K562 (cell line): Measurements from ENCODE around the gene HPX. TPM values are rescaled to one million over a fixed set of nuclear protein-coding genes. Genes with fewer than 3 reads are reported as not detected.
A peak's percentile ranks its signal among the peaks of the same experiment; 100 is the strongest.

Source experiments
- HOXB6 ChIP-seq: fragments of 250-450 bp; sonication (Bioruptor Pico); IDR thresholded peaks from 2 replicates; pipeline ENCODE4 v1.5.1; 2022; ENCODE audit warnings: mild to moderate bottlenecking, borderline replicate concordance
- MTA1 ChIP-seq: fragments of 450-650 bp; IDR thresholded peaks from 2 replicates; pipeline ENCODE4 v1.6.1; 2017; ENCODE audit warnings: borderline replicate concordance
- NFIC ChIP-seq: fragments of 450-650 bp; IDR thresholded peaks from 2 replicates; pipeline ENCODE4 v1.6.1; 2017; ENCODE audit warnings: mild to moderate bottlenecking, inconsistent platforms
- SRSF3 ChIP-seq: fragments of 200-400 bp; formaldehyde crosslinking; IDR thresholded peaks from 2 replicates; pipeline ENCODE4 v1.6.1; 2016; ENCODE audit warnings: mild to moderate bottlenecking, low read length, moderate library complexity; ENCODE audit not compliant: insufficient read depth
- ZKSCAN3 ChIP-seq: fragments of 250-450 bp; sonication (Bioruptor Pico); IDR thresholded peaks from 2 replicates; pipeline ENCODE4 v1.4.0; 2020
- ZNF436 ChIP-seq: fragments of 250-450, 450-650 bp; sonication (Bioruptor Pico); formaldehyde crosslinking; IDR thresholded peaks from 2 replicates; pipeline ENCODE4 v1.7.0; 2020; ENCODE audit warnings: mild to moderate bottlenecking
- polyA plus RNA-seq, 8 experiments: library from polyadenylated mRNA; depleted of rRNA in 4 of 8; stranded (reverse) in 5 of 8; unstranded in 3 of 8; fragments of >200 nt; fragmentation: Nextera tagmentation in 2 of 8; fragmentation: Illumina TruSeq in 1 of 8; extraction: Ambion mirVana in 2 of 8; extraction: Trizol in 1 of 8; gene quantifications; 2 replicates each; pipeline versions ENCODE4 v1.2.1 to v1.2.3, GENCODE V29; 2011 to 2014; ENCODE audit warnings: inconsistent platforms in 1 of 8, missing spikeins in 1 of 8
- total RNA-seq, 7 experiments: library from RNA; depleted of rRNA in 6 of 7; stranded (reverse); fragments of >200 nt in 6 of 7; fragmentation: Illumina TruSeq in 2 of 7; extraction: Trizol in 2 of 7; gene quantifications; 2 replicates each; pipeline versions ENCODE4 v1.2.1 to v1.2.3, GENCODE V29; 2011 to 2021; ENCODE audit warnings: low replicate concordance in 1 of 7
- TF ChIP-seq, protein P1 (sequence below), 2 experiments: fragments of 450-650 bp; formaldehyde crosslinking in 1 of 2; IDR thresholded peaks; 2 replicates each; pipeline versions ENCODE4 v1.4.0 to v1.6.1; 2014 to 2020; ENCODE audit warnings: mild to moderate bottlenecking in 2 of 2, borderline replicate concordance in 1 of 2, low read depth in 1 of 2
- TF ChIP-seq, protein P2 (sequence below), 2 experiments: fragments of 150-350 bp in 1 of 2; IDR thresholded peaks; 2 replicates each; pipeline ENCODE4 v1.6.1; 2012 to 2016; ENCODE audit warnings: low read depth in 2 of 2, low read length in 2 of 2, mild to moderate bottlenecking in 1 of 2, moderate library complexity in 1 of 2
- TF ChIP-seq, protein P3 (sequence below): sonication (generic); formaldehyde crosslinking; IDR thresholded peaks from 2 replicates; pipeline ENCODE4 v1.8.0; 2022; ENCODE audit warnings: missing genetic modification reagents, mild to moderate bottlenecking, moderate library complexity, borderline replicate concordance
- TF ChIP-seq, protein P4 (sequence below): fragments of 250-450 bp; sonication (Bioruptor Pico); IDR thresholded peaks from 2 replicates; pipeline ENCODE4 v1.5.0; 2020; ENCODE audit warnings: mild to moderate bottlenecking, borderline replicate concordance

Gene HPX
- total and polyA plus RNA-seq, 9 of the 15 experiments (the other 6 are each of a cell fraction or from before 2014, with no cell fraction given) = 0.12 to 1.2 (median 0.49) TPM; not detected in 1

DNA sequence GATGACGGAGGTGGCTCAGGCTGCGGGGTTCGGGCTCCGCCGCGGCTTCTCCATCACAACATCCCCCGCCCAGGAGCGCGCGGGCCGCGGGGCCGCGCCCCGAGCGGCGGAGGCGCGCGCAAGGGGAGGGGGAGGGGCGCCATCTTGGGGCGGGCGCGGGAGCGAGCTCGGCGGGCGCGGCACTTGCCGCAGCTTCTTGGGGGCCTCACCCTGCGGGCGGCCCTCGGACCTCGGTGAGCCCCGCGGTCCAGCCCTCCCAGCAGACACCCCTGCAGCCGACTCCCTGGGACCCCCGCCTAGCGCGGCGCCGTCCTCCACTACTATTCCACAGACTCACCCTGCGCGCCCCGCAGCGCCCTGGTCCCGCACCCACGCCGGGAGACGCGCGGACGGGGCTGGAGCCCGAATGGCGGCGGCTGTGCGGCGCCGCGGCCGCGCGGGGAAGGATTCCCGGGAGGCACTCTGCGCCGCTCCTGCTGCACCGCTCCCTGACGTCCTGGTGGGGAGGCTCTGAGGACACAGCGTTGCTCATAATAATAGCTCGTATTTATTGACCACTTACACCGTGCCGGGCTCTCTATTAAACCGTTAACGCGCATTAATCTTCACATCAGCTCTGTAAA is 21.7 kb downstream of the HPX start, which contains the start of gene APBB1 (continued):
- TF ChIP-seq, protein P1, sequence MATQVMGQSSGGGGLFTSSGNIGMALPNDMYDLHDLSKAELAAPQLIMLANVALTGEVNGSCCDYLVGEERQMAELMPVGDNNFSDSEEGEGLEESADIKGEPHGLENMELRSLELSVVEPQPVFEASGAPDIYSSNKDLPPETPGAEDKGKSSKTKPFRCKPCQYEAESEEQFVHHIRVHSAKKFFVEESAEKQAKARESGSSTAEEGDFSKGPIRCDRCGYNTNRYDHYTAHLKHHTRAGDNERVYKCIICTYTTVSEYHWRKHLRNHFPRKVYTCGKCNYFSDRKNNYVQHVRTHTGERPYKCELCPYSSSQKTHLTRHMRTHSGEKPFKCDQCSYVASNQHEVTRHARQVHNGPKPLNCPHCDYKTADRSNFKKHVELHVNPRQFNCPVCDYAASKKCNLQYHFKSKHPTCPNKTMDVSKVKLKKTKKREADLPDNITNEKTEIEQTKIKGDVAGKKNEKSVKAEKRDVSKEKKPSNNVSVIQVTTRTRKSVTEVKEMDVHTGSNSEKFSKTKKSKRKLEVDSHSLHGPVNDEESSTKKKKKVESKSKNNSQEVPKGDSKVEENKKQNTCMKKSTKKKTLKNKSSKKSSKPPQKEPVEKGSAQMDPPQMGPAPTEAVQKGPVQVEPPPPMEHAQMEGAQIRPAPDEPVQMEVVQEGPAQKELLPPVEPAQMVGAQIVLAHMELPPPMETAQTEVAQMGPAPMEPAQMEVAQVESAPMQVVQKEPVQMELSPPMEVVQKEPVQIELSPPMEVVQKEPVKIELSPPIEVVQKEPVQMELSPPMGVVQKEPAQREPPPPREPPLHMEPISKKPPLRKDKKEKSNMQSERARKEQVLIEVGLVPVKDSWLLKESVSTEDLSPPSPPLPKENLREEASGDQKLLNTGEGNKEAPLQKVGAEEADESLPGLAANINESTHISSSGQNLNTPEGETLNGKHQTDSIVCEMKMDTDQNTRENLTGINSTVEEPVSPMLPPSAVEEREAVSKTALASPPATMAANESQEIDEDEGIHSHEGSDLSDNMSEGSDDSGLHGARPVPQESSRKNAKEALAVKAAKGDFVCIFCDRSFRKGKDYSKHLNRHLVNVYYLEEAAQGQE (IDR thresholded peaks at IDR 0.05; ENCODE audit: borderline replicate concordance) = no peak
- TF ChIP-seq, protein P1 (CRISPR knock-in tag; IDR thresholded peaks at IDR 0.05; ENCODE audit: low read depth) = 0 out of 2 replicates have a peak, but pooled peaks have one; percentile 58
- TF ChIP-seq NFIC (no peak), ZKSCAN3 (no peak), MTA1 (no peak), ZNF436 (no peak), HOXB6 (no peak), SRSF3 (no peak)
- TF ChIP-seq, protein P2, sequence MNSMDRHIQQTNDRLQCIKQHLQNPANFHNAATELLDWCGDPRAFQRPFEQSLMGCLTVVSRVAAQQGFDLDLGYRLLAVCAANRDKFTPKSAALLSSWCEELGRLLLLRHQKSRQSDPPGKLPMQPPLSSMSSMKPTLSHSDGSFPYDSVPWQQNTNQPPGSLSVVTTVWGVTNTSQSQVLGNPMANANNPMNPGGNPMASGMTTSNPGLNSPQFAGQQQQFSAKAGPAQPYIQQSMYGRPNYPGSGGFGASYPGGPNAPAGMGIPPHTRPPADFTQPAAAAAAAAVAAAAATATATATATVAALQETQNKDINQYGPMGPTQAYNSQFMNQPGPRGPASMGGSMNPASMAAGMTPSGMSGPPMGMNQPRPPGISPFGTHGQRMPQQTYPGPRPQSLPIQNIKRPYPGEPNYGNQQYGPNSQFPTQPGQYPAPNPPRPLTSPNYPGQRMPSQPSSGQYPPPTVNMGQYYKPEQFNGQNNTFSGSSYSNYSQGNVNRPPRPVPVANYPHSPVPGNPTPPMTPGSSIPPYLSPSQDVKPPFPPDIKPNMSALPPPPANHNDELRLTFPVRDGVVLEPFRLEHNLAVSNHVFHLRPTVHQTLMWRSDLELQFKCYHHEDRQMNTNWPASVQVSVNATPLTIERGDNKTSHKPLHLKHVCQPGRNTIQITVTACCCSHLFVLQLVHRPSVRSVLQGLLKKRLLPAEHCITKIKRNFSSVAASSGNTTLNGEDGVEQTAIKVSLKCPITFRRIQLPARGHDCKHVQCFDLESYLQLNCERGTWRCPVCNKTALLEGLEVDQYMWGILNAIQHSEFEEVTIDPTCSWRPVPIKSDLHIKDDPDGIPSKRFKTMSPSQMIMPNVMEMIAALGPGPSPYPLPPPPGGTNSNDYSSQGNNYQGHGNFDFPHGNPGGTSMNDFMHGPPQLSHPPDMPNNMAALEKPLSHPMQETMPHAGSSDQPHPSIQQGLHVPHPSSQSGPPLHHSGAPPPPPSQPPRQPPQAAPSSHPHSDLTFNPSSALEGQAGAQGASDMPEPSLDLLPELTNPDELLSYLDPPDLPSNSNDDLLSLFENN (IDR thresholded peaks at IDR 0.05; ENCODE audit: low read depth in 2 of 2, low read length in 2 of 2) = no peak
- TF ChIP-seq, protein P3, sequence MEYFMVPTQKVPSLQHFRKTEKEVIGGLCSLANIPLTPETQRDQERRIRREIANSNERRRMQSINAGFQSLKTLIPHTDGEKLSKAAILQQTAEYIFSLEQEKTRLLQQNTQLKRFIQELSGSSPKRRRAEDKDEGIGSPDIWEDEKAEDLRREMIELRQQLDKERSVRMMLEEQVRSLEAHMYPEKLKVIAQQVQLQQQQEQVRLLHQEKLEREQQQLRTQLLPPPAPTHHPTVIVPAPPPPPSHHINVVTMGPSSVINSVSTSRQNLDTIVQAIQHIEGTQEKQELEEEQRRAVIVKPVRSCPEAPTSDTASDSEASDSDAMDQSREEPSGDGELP (CRISPR knock-in tag) = no peak
- TF ChIP-seq, protein P4, sequence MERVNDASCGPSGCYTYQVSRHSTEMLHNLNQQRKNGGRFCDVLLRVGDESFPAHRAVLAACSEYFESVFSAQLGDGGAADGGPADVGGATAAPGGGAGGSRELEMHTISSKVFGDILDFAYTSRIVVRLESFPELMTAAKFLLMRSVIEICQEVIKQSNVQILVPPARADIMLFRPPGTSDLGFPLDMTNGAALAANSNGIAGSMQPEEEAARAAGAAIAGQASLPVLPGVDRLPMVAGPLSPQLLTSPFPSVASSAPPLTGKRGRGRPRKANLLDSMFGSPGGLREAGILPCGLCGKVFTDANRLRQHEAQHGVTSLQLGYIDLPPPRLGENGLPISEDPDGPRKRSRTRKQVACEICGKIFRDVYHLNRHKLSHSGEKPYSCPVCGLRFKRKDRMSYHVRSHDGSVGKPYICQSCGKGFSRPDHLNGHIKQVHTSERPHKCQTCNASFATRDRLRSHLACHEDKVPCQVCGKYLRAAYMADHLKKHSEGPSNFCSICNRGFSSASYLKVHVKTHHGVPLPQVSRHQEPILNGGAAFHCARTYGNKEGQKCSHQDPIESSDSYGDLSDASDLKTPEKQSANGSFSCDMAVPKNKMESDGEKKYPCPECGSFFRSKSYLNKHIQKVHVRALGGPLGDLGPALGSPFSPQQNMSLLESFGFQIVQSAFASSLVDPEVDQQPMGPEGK (CRISPR knock-in tag) = no peak
